Loucy (cell line): ENCODE data around the gene ADH5.

Experiments
- EZH2phosphoT487 ChIP-seq: fragments of 200-600 bp; IDR thresholded peaks from 2 replicates; pipeline ENCODE4 v1.6.1; 2018; ENCODE audit warnings: antibody characterized with exemption, mild to moderate bottlenecking, moderate library complexity, borderline replicate concordance
- TF ChIP-seq, protein P1 (sequence below): fragments of 200-600 bp; sonication (generic); conservative IDR thresholded peaks from 2 replicates; pipeline ENCODE4 v1.5.1; 2014; ENCODE audit warnings: mild to moderate bottlenecking, antibody characterized with exemption, low read length

DNA sequence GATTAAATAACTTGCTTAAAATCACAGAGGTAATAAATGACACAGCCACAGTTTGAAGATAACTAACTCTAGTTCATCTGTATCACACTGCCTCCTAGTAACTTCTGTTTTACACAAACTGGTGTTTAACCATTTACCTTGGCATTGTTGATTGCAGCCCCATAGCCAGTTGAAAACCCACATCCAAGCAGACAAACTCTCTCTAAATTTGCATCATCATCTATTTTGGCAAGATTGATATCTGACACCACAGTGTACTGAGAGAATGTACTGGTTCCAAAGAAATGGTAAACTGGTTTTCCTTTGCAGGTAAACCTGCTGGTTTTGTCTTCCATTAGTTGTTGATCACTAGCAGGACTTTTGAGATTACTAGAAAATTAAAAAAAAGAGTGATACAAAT lies 47.7 kb upstream of the ADH5 start:
- TF ChIP-seq, protein P1, sequence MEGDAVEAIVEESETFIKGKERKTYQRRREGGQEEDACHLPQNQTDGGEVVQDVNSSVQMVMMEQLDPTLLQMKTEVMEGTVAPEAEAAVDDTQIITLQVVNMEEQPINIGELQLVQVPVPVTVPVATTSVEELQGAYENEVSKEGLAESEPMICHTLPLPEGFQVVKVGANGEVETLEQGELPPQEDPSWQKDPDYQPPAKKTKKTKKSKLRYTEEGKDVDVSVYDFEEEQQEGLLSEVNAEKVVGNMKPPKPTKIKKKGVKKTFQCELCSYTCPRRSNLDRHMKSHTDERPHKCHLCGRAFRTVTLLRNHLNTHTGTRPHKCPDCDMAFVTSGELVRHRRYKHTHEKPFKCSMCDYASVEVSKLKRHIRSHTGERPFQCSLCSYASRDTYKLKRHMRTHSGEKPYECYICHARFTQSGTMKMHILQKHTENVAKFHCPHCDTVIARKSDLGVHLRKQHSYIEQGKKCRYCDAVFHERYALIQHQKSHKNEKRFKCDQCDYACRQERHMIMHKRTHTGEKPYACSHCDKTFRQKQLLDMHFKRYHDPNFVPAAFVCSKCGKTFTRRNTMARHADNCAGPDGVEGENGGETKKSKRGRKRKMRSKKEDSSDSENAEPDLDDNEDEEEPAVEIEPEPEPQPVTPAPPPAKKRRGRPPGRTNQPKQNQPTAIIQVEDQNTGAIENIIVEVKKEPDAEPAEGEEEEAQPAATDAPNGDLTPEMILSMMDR: no peak
- no peak for TF ChIP-seq EZH2phosphoT487
